Glutamatergic neuron (in vitro differentiated cells): ENCODE data around the gene ERN1. TPM values are rescaled to one million over a fixed set of nuclear protein-coding genes. Genes with fewer than 3 reads are reported as not detected.

Source experiments
- DNase-seq: peaks from one replicate; pipeline ENCODE4 v3.0.0; 2022
- H3K27ac Mint-ChIP-seq: one replicate; pipeline ENCODE4 v1.8.0; 2020; ENCODE audit warnings: mild to moderate bottlenecking, mixed read lengths, inconsistent platforms; ENCODE audit not compliant: unreplicated experiment
- H3K27me3 Mint-ChIP-seq: one replicate; pipeline ENCODE4 v1.8.0; 2020; ENCODE audit warnings: mild to moderate bottlenecking, moderate library complexity, mixed read lengths, inconsistent platforms; ENCODE audit not compliant: unreplicated experiment
- H3K36me3 Mint-ChIP-seq: one replicate; pipeline ENCODE4 v1.8.0; 2020; ENCODE audit warnings: mild to moderate bottlenecking, mixed read lengths, inconsistent platforms; ENCODE audit not compliant: unreplicated experiment
- H3K4me1 Mint-ChIP-seq: one replicate; pipeline ENCODE4 v1.8.0; 2020; ENCODE audit warnings: mild to moderate bottlenecking, low read depth, mixed read lengths, inconsistent platforms; ENCODE audit not compliant: unreplicated experiment
- H3K4me3 Mint-ChIP-seq: one replicate; pipeline ENCODE4 v1.8.0; 2020; ENCODE audit warnings: mild to moderate bottlenecking, mixed read lengths, inconsistent platforms; ENCODE audit not compliant: unreplicated experiment
- H3K9me3 Mint-ChIP-seq: one replicate; pipeline ENCODE4 v1.8.0; 2020; ENCODE audit warnings: mild to moderate bottlenecking, moderate library complexity, mixed read lengths, inconsistent platforms; ENCODE audit not compliant: unreplicated experiment
- total RNA-seq: library from RNA; stranded (reverse); fragmentation: NEBNext Ultra II Directional; extraction: Animal tissue kit (Norgen Biotek cat#: 25700); gene quantifications from one replicate; pipeline ENCODE4 v1.2.1, GENCODE V29; 2021; ENCODE audit not compliant: unreplicated experiment
- TF ChIP-seq, protein P1 (sequence below): fragments of 200-600 bp; sonication (generic); IDR thresholded peaks from one replicate; pipeline ENCODE4 v1.5.0; 2021; ENCODE audit not compliant: partially characterized antibody, unreplicated experiment

ERN1 gene
- total RNA-seq, 1 donor from 2014 or later: 6.9 TPM

DNA sequence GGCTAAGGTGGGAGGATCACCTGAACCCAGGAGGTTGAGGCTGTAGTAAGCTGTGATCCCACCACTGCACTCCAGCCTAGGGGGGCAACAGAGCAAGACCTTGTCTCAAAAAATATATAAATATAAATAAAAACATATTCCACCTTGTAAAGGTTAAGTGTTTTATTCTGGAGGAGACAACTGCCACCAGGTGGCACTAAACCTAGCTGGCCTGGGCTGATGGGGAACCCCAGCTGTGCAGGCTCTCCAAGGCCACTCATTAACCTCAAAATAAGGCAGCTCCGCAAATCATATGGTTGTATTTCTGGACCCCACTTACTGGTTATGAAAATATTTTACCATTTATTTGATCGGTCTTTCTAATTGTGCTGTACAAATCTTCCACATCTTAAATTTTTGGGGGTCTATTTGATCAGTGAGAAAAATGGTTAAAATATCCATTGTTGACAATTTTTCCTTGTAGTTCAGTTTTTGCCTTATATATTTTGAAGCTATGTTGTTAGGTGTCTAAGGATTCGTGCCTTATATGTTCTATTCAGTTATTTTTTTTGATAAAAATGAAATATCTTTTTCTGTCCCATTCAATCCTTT lies 101.0 kb downstream of the ERN1 start:
- H3K36me3 Mint-ChIP-seq: no peaks in the 10 kb centered on the region
- H3K27ac Mint-ChIP-seq: no peak overlapping the region
- peaks cover 2% of the 10 kb centered on the region for H3K4me1 Mint-ChIP-seq
- DNase-seq: peak; percentile 69
- H3K9me3 Mint-ChIP-seq: no peaks in the 10 kb centered on the region
- TF ChIP-seq, protein P1, sequence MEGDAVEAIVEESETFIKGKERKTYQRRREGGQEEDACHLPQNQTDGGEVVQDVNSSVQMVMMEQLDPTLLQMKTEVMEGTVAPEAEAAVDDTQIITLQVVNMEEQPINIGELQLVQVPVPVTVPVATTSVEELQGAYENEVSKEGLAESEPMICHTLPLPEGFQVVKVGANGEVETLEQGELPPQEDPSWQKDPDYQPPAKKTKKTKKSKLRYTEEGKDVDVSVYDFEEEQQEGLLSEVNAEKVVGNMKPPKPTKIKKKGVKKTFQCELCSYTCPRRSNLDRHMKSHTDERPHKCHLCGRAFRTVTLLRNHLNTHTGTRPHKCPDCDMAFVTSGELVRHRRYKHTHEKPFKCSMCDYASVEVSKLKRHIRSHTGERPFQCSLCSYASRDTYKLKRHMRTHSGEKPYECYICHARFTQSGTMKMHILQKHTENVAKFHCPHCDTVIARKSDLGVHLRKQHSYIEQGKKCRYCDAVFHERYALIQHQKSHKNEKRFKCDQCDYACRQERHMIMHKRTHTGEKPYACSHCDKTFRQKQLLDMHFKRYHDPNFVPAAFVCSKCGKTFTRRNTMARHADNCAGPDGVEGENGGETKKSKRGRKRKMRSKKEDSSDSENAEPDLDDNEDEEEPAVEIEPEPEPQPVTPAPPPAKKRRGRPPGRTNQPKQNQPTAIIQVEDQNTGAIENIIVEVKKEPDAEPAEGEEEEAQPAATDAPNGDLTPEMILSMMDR: peak; percentile 76
- H3K4me3 Mint-ChIP-seq: no peak overlapping the region
- peaks cover 3% of the 10 kb centered on the region for H3K27me3 Mint-ChIP-seq

DNA sequence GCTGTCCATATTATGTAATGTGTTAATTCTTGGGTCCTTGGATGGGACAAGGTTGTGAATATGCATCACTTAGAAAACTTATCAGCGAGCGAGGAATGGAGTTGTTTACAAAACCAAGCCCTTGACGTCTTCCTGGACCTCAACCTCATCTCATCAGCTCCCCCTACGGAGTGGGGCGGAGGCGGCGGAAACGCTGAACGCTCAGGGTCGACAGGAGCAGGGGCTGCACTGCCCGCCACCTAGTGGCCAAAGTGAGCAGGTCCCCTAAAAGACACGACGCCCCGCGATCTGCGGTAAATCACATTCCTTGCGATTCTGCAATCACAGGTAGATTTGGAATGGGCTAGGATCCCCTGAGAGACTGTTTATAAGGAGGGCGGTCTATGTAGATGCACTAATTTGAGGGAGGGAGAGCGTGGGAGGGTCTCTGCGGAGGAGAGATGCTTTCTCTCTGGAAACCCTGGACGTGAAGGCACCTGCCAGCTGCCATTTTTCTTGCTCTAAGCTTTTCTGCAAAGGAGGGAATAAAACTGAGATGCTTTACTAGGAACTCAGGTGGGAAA lies 104.1 kb downstream of the ERN1 start:
- H3K27ac Mint-ChIP-seq: no peak overlapping the region
- peaks cover 2% of the 10 kb centered on the region for H3K4me1 Mint-ChIP-seq
- peak overlapping the region; percentile 28 for H3K4me3 Mint-ChIP-seq
- H3K9me3 Mint-ChIP-seq: peaks cover 3% of the 10 kb centered on the region
- TF ChIP-seq, protein P1: peak; percentile 96
- peak; percentile 84 for DNase-seq
- peaks cover 6% of the 10 kb centered on the region for H3K27me3 Mint-ChIP-seq
- H3K36me3 Mint-ChIP-seq: no peaks in the 10 kb centered on the region

DNA sequence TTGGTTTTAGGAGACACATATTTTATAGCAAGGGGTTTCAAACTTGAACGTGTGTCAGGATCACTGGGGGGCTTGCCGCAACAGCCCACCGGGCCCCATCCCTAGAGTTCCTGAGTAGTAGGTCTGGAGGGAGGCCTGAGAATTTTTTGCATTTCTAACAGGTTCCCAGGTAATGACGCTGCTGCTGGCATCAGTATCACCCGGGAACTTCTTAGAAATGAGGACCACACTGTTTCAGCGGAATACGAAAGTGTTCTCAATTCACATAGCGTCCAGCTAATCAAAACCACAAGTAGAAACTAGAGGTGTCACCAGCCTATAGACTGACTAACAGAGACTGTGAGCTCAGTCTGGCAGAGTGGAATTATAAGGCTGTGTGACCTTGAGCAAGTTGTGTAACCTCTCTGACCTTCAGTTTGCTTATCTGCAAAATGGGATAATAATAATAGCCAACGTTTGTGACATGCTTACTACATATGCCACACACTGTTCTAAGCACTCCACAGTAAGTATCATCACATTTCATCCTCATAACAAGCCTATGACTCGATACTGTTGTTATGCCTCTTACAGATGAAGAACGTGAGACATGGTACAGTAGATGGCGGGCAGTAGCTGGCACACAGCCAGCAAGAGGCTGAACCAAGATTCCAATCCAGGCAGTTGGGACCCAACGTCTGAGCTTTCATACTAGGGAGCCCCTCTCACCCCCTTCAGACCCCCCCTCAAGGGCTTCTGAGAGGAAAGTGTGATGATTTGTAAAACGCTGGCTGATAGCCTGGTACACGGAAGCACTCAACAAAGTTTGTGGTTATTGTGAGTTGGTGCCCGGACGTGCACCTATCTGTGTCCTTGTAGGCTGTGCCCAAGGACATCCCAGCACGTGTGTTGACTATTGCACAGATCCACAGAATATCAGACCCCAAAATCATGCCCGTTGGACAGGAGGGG lies 104.9 kb downstream of the ERN1 start:
- TF ChIP-seq, protein P1: no peak
- DNase-seq: no peak
- Mint-ChIP-seq H3K4me1 (peaks cover 2% of the 10 kb centered on the region), H3K36me3 (no peaks in the 10 kb centered on the region), H3K27ac (no peak overlapping the region), H3K4me3 (no peak overlapping the region), H3K27me3 (peaks cover 6% of the 10 kb centered on the region), H3K9me3 (peaks cover 3% of the 10 kb centered on the region)

DNA sequence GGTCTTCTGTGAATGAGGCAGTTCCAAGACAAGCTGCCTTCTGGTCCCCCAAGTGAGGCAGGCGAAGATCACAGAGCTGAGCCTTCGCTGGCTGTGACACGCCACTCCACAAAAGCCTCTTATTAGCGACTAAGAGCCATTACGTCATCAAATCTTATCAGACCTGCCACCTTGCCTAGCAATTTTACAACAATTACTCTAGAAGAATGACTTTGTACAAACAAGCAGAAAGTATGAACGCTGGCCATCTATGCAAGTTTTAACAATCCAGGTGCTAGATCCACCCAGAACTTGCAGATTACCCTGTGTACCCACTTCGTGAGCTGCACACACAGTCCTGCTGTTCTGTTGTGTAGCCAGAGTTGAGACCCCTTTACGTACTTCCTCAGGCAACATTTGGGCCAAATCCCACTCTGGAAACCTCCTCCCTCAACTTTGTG lies 105.7 kb downstream of the ERN1 start:
- Mint-ChIP-seq H3K9me3 (peaks cover 3% of the 10 kb centered on the region), H3K4me3 (no peak overlapping the region), H3K36me3 (no peaks in the 10 kb centered on the region), H3K4me1 (peaks cover 2% of the 10 kb centered on the region), H3K27me3 (peaks cover 6% of the 10 kb centered on the region), H3K27ac (no peak overlapping the region)
- no peak for DNase-seq
- TF ChIP-seq, protein P1: no peak

DNA sequence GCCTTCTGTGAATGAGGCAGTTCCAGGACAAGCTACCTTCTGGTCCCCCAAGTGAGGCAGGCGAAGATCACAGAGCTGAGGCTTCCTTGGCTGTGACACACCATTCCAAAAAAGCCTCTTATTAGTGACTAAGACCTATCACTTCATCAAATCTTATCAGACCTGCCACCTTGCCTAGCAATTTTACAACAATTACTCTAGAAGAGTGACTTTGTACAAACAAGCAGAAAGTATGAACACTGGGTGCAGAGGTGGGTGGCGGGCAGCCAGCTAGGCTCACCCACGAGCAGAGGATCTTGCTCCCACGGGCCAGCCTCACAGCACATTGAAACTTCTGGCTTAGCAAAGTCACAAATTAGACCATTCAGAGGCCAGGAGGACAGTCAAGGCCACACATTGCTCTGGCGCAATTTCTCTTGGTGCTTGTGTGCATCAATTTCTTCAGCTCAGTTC lies 107.3 kb downstream of the ERN1 start:
- TF ChIP-seq, protein P1: no peak

More for the DNA sequence above, 107.3 kb downstream of the ERN1 start:
- H3K4me3 Mint-ChIP-seq: no peak overlapping the region
- peaks cover 2% of the 10 kb centered on the region for H3K4me1 Mint-ChIP-seq
- DNase-seq: no peak
- H3K9me3 Mint-ChIP-seq: peaks cover 4% of the 10 kb centered on the region
- peaks cover 2% of the 10 kb centered on the region for H3K36me3 Mint-ChIP-seq
- H3K27ac Mint-ChIP-seq: no peak overlapping the region
- H3K27me3 Mint-ChIP-seq: peaks cover 6% of the 10 kb centered on the region
